ENCODE data around the gene LRP2.
"Not testable (repeated sequence)": the region's sequence is repeated elsewhere in the genome, so short reads cannot be mapped to it uniquely, and the experiment has no call there.

Gene LRP2

GRCh38 chr2:169301596-169302335 is 60.6 kb downstream of the LRP2 start:
- DNase-seq (ENCODE audit: low read depth in 2 of 2) = no peak

DNA sequence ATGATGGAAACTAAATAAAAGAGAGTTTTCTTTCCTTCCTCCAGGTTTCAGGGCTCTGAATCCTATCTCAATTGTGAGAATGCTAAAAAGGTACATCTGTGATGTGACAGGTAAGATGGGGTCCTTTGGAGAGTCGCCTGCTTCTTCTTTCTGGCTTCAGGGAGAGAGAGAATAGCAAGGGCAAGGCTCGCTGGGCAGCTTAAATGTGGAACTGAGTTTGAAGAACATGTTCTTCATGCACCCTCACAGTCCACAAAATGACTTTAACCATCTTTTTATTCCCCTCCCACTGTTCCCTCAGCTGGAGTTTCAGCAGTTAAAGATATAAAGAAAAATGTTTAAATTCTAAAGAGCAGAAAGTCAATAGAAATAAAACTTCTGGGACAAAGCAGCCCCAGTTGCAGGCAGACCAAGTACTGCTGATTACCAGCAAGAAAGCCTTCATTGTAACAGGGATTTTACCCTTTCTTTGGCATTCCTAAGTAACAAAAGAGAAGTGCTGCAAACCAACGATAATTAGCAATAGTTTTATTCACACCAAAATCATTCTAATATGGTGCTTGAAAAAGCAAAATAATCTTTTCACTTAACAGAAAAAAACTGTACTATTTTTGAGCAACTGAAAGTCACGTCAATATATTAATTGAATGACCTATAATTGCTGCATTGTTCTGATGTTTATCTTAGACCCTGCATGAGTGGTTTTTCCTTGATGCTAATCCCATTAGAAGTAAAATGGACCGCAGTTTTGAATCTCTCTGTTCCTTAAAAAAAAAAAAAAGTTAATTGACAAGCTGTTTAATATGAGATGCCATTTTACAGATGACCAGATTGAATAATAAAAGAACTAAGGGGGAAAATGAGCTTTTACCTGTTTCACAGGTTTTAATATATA is 61.5 kb downstream of the LRP2 start:
- DNase-seq (ENCODE audit: low read depth in 2 of 2) = no peak

GRCh38 chr2:169298007-169298406 is 64.3 kb downstream of the LRP2 start:
- no peak for DNase-seq (ENCODE audit: low read depth in 2 of 2)

GRCh38 chr2:169294001-169294675 is 68.2 kb downstream of the LRP2 start:
- DNase-seq (ENCODE audit: low read depth in 2 of 2) = no peak

GRCh38 chr2:169291517-169291916 is 70.8 kb downstream of the LRP2 start:
- no peak for DNase-seq (ENCODE audit: low read depth in 2 of 2)

DNA sequence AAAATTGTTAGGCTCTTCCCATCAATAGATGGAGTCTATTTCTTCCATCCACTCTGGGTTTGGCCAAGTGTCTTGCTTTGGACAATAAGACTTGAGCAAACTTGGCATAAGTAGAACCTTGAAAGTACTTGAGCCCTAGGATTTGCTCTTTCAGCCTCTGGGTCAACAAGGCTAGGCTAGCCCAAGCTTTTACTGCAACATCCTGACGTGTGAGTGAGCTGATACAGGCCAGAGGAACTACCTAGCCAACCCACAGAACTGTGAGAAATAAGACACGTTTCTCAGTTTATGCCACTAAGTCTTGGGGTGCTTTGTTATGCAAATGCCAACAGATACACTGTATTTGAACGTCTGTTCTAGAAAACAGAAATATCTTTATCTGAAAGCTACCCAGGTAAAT is 71.9 kb downstream of the LRP2 start:
- DNase-seq (ENCODE audit: low read depth in 2 of 2) = no peak

- no peak for DNase-seq (ENCODE audit: low read depth in 2 of 2)
These were observed 74.7 kb downstream of the LRP2 start for GRCh38 chr2:169287666-169288065.

GRCh38 chr2:169286624-169287231 is 75.6 kb downstream of the LRP2 start:
- no peak for DNase-seq (ENCODE audit: low read depth in 2 of 2)

- no peak for DNase-seq (ENCODE audit: low read depth in 2 of 2)
These were observed 76.7 kb downstream of the LRP2 start for GRCh38 chr2:169285531-169286235.

GRCh38 chr2:169280502-169280901 is 81.8 kb downstream of the LRP2 start:
- DNase-seq (ENCODE audit: low read depth in 2 of 2) = no peak

- no peak for DNase-seq (ENCODE audit: low read depth in 2 of 2)
These were observed 86.5 kb downstream of the LRP2 start for GRCh38 chr2:169275696-169276444.

DNA sequence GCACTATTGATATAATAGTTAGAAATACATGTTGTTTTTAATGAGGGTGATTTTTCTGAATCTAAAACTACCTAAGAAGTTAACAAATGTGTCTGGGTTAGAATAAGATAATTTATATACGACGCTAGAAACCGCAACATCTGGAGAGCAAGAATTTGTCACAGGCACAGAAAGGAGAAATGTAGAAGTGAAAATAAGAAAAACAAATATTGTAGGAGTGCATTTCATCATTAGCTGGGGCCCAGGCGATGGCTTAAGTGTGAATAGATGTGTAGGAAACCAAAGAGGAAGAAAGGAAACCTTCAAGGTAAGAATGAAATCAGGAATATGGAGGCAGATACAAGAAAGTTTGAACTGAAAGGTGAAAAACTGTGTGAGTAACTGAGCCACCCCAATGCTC is 90.3 kb downstream of the LRP2 start:
- no peak for DNase-seq (ENCODE audit: low read depth in 2 of 2)

DNA sequence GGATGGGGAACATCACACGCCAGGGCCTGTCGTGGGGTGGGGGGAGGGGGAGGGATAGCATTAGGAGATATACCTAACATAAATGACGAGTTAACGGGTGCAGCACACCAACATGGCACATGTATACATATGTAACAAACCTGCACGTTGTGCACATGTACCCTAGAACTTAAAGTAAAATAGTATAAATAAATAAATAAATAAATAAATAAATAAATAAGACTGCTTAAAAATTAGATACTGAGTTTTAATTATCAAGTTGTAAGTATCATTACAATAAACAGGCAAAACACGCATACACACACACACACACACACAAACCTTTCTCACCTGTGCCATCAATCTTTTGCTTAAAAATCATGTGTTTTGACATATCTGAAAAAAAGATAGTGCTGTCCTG is 91.8 kb downstream of the LRP2 start:
- not testable (repeated sequence) for DNase-seq (ENCODE audit: low read depth in 2 of 2)

GRCh38 chr2:169265591-169265990 is 96.7 kb downstream of the LRP2 start:
- DNase-seq (ENCODE audit: low read depth in 2 of 2) = no peak

DNA sequence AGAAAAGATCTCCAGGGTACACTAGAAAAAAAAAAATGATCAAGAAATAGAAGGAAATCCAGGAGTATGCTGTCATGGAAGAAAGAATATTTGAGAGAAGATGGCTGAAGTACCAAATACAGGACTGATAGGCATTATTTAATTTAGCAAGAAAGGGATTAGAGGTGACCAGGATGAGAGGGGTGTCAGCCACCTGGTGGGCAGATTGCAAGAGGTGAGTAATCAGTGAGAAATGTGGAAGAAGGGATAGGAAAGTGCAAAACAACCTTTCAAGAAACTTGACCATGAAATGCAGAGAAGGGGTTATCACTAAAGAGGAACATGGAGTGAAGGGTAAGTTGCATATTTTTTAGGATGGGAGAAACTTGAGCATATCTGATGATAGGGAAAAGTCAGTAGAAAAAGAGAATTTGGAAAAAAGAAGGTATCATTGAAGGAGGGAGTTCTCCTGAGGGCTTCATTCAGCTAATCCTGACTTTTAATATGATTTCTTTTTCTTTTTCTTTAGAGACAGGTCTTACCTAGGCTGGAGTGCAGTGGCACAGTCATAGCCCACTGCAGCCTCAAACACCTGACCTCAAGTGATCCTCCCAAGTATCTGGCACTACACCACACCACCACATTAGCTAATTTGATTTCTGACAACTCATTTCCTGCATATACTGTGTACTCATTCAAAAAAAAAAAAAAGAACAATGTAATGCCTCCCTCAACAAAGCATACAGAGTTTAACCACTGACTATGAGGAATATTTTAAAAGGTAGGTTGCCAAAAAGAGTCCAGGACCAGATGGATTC is 101.3 kb downstream of the LRP2 start:
- no peak for DNase-seq (ENCODE audit: low read depth in 2 of 2)

DNA sequence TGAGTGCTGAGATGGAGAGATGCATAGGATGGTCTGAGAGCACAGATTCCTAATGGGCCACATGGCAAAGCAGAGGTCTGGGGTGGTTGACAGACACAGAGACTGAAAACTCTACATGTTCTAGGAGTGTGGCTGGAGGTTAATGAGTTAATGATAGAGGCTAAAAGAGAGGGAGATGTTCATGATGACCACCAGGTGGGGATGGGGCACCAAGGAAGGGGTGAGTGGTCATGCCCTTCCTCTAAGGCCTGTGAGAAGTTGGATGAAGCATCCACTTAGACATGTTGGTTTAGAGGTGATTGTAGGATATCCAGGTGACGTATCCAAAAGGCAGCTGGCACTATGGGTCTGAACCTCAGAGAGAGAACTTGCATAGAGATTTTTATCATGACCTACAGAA is 102.1 kb downstream of the LRP2 start:
- DNase-seq (ENCODE audit: low read depth in 2 of 2) = no peak

- DNase-seq (ENCODE audit: low read depth in 2 of 2) = no peak
These were observed 102.9 kb downstream of the LRP2 start for GRCh38 chr2:169259402-169259801.

DNA sequence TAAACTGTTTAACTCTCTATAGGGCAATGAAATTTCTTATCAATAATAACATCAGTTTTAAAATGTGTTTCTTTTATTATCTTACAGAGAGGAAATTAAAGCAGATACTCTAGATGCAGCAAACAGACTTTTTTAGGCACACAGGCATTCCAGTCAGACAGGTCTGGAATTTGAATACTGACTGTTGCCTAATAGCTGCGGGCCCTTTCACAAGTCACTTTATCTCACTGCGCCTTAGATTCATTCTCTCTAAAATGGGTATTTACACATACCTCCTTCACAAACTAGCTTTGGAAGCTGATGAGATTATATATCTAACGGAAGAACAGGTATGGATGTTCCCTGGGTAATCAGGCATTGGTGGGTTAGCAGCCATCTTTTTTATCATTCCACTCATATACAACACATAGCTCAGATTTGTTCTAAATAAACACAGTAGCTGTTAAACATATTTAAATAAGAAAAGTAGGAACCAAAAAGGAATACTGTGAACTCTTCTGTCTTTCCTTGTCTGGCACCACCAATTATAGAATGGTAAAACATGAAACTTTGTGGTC is 104.2 kb downstream of the LRP2 start:
- DNase-seq (ENCODE audit: low read depth in 2 of 2) = no peak

DNA sequence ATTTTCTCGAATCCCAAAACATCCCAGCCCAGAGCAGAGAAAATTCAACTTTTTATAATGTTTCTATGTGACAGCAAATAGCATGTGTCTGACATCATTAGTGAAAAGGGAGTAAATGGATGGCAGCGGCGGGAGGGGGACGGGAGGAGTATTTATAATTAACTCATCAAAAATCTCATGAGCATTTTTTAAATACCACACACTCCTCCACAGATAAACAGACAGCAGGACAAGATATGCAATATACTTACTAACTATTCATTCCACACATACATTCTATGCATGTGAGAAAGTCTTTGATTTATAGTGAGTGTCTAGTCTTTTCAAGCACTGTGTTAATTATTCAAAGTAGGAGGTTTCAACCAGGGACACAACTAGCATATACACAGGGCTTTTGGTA is 107.6 kb downstream of the LRP2 start:
- no peak for DNase-seq (ENCODE audit: low read depth in 2 of 2)

DNA sequence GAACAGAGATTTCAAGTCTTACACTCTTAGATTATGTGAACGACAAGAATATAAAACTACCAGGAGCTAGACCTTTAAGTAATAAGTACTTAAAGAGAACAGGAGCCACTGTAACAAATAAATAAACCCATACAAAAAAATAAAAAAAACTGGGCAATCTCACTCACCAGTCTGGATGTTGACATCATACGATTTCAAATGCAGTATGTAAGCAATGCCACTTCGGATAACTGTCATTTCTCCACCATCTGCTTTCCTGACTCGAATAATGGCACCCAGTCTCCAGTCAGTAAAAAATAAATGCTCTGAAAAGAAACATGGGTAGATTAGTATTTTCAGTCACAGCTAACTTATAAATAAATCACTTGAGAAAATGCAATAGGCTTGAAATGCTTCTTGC is 115.1 kb downstream of the LRP2 start:
- DNase-seq (ENCODE audit: low read depth in 2 of 2) = no peak

Data from stimulated activated CD4-positive, alpha-beta T cell treated with anti-CD3 and anti-CD28 coated beads, Interleukin-1b, Interleukin-23, amount 100 ng/mL, for 4 hours (primary cell).